ENCODE measurements around the gene ACSL3. TPM values are rescaled to one million over a fixed set of nuclear protein-coding genes. Genes with fewer than 3 reads are reported as not detected.

The ACSL3 gene
- total and polyA plus RNA-seq, 2 donors from 2014 or later: 33.6 to 58.8 TPM

DNA sequence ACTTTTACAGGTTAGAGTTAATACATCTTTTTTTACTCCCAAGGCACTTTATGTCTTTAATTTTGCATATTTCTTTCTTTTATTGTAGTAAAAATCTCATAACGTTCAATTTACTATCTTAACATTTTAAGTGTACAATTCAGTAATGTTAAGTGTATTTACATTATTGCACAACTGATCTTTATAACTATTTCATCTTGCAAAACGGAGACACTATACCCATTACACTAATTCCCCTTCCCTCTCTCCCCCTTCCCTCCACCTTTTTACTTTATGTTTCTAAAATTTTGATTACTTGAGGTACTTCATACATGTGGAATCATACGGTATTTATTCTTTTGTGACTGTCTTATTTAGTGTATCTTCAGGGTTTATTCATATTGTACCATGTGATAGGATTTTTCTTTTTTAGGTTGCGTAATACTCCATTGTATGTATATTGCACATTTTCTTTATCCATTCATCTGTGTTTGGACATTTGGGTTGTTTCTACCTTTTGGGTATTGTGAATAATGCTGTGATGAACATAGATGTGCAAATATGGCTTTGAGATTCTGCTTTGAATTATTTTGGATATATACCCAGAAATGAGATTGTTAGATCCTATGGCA, 75.0 kb downstream of the ACSL3 start:
- intact Hi-C loops (cut with DNase I): no loop called here
- no peaks in the 10 kb centered on the region for H3K27me3 ChIP-seq (ENCODE audit: control insufficient read depth, insufficient read depth, low read length)
- TF ChIP-seq, protein P1, sequence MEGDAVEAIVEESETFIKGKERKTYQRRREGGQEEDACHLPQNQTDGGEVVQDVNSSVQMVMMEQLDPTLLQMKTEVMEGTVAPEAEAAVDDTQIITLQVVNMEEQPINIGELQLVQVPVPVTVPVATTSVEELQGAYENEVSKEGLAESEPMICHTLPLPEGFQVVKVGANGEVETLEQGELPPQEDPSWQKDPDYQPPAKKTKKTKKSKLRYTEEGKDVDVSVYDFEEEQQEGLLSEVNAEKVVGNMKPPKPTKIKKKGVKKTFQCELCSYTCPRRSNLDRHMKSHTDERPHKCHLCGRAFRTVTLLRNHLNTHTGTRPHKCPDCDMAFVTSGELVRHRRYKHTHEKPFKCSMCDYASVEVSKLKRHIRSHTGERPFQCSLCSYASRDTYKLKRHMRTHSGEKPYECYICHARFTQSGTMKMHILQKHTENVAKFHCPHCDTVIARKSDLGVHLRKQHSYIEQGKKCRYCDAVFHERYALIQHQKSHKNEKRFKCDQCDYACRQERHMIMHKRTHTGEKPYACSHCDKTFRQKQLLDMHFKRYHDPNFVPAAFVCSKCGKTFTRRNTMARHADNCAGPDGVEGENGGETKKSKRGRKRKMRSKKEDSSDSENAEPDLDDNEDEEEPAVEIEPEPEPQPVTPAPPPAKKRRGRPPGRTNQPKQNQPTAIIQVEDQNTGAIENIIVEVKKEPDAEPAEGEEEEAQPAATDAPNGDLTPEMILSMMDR (IDR thresholded peaks at IDR 0.05; ENCODE audit: borderline replicate concordance, extremely low read depth, insufficient read depth): no peak
- DNase-seq: no peak
- no peak for FAIRE-seq
- peaks cover 0 to 8% (median 4%) of the 10 kb centered on the region in 3 donors for H3K9me3 ChIP-seq (ENCODE audit: control insufficient read depth in 2 of 3, insufficient read depth in 1 of 3, low read length in 3 of 3)
- H3K4me1 ChIP-seq (ENCODE audit: control insufficient read depth in 2 of 3, insufficient read depth in 2 of 3, low read depth in 1 of 3, low read length in 3 of 3): no peaks in the 10 kb centered on the region
- H3K4me3 ChIP-seq (ENCODE audit: low read length in 3 of 3): no peak overlapping the region
- H3K27ac ChIP-seq (ENCODE audit: low read depth in 2 of 2, low read length in 2 of 2): no peak overlapping the region
- H3K9ac ChIP-seq (ENCODE audit: low read length in 3 of 3): no peak overlapping the region
- peaks cover 8 to 44% (median 32%) of the 10 kb centered on the region in 3 donors for H3K36me3 ChIP-seq (ENCODE audit: control insufficient read depth in 2 of 3, insufficient read depth in 3 of 3, low read length in 3 of 3)

DNA sequence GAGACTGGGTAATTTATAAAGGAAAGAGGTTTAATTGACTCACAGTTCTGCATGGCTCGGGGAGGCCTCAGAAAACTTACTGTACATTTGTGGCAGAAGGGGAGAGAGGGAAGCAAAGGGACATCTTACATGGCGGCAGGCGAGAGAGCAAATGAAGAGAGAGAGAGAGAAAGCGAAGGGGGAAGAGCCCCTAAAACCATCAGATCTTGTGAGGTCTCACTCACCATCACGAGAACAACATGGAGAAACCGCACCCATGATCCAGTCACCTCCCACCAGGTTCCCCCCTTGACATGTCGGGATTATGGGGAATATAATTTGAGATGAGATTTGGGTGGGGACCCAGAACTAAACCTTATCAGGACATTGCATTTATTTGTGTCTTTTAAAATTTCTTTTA, 75.9 kb downstream of the ACSL3 start:
- intact Hi-C loops (cut with DNase I): no loop called here

DNA sequence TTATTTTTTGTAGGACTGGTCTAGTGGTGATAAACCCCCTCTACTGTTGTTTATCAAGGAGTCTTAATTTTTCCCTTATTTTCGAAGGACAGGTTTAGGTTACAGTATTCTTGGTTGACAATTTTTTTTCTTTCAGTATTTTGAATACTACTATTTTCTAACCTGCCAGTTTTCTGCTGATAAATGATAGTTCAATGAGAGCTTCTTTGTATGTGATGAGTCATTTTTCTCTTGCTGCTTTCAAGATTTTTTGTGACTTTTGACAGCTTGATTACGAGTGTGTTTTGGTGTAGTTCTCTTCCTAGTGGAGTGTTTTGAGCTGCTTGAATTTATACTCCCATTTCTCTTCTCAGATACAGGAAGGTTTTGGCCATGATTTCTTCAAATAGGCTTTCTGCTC, 77.5 kb downstream of the ACSL3 start:
- intact Hi-C loops (cut with DNase I): no loop called here
- peaks cover 8 to 35% (median 19%) of the 10 kb centered on the region in 3 donors for H3K36me3 ChIP-seq (ENCODE audit: control insufficient read depth in 2 of 3, insufficient read depth in 3 of 3, low read length in 3 of 3)

More for the DNA sequence above, 75.9 kb downstream of the ACSL3 start:
- Histone ChIP-seq H3K27ac (ENCODE audit: low read depth in 2 of 2, low read length in 2 of 2) (no peak overlapping the region), H3K9me3 (ENCODE audit: control insufficient read depth in 2 of 3, insufficient read depth in 1 of 3, low read length in 3 of 3) (peaks cover 0 to 8% (median 4%) of the 10 kb centered on the region in 3 donors), H3K4me1 (ENCODE audit: control insufficient read depth in 2 of 3, insufficient read depth in 2 of 3, low read depth in 1 of 3, low read length in 3 of 3) (no peaks in the 10 kb centered on the region), H3K27me3 (ENCODE audit: control insufficient read depth, insufficient read depth, low read length) (no peaks in the 10 kb centered on the region), H3K4me3 (ENCODE audit: low read length in 3 of 3) (no peak overlapping the region), H3K36me3 (ENCODE audit: control insufficient read depth in 2 of 3, insufficient read depth in 3 of 3, low read length in 3 of 3) (peaks cover 8 to 44% (median 26%) of the 10 kb centered on the region in 3 donors), H3K9ac (ENCODE audit: low read length in 3 of 3) (no peak overlapping the region)
- FAIRE-seq: no peak
- TF ChIP-seq, protein P1 (IDR thresholded peaks at IDR 0.05; ENCODE audit: borderline replicate concordance, extremely low read depth, insufficient read depth): no peak
- DNase-seq: no peak

More for the DNA sequence above, 77.5 kb downstream of the ACSL3 start:
- Histone ChIP-seq H3K9me3 (ENCODE audit: control insufficient read depth in 2 of 3, insufficient read depth in 1 of 3, low read length in 3 of 3) (peaks cover 0 to 8% (median 4%) of the 10 kb centered on the region in 3 donors), H3K9ac (ENCODE audit: low read length in 3 of 3) (no peak overlapping the region), H3K4me1 (ENCODE audit: control insufficient read depth in 2 of 3, insufficient read depth in 2 of 3, low read depth in 1 of 3, low read length in 3 of 3) (no peaks in the 10 kb centered on the region), H3K27ac (ENCODE audit: low read depth in 2 of 2, low read length in 2 of 2) (no peak overlapping the region), H3K4me3 (ENCODE audit: low read length in 3 of 3) (no peak overlapping the region), H3K27me3 (ENCODE audit: control insufficient read depth, insufficient read depth, low read length) (no peaks in the 10 kb centered on the region)
- TF ChIP-seq, protein P1 (IDR thresholded peaks at IDR 0.05; ENCODE audit: borderline replicate concordance, extremely low read depth, insufficient read depth): no peak
- no peak for DNase-seq
- FAIRE-seq: no peak
